Muscle of leg (tissue), 11 donors: ENCODE results near the gene MCAM. TPM values are rescaled to one million over a fixed set of nuclear protein-coding genes. Genes with fewer than 3 reads are reported as not detected.

Source experiments
- DNase-seq: peaks from one replicate; pipeline ENCODE4 v3.0.0; 2013
- H3K27ac ChIP-seq: one replicate; pipeline ENCODE4 v1.5.1; 2013; ENCODE audit warnings: mild to moderate bottlenecking, low read length, control low read depth
- H3K27me3 ChIP-seq: one replicate; pipeline ENCODE4 v1.6.1; 2013; ENCODE audit warnings: low read length; ENCODE audit not compliant: control insufficient read depth, insufficient read depth
- H3K36me3 ChIP-seq: one replicate; pipeline ENCODE4 v1.6.1; 2013; ENCODE audit warnings: low read length; ENCODE audit not compliant: control insufficient read depth, insufficient read depth
- H3K4me1 ChIP-seq: one replicate; pipeline ENCODE4 v1.6.1; 2013; ENCODE audit warnings: low read length; ENCODE audit not compliant: control insufficient read depth, insufficient read depth
- H3K4me3 ChIP-seq: one replicate; pipeline ENCODE4 v1.5.1; 2013; ENCODE audit warnings: low read length, control low read depth
- H3K9me3 ChIP-seq: replicated peaks from 2 replicates; pipeline ENCODE4 v1.6.1; 2013; ENCODE audit warnings: low read depth, low read length; ENCODE audit not compliant: control insufficient read depth
- WGBS: methylation state at CpG from one replicate; pipeline ENCODE4 v1.1.5; 2013; ENCODE audit warnings: missing lambda C conversion rate; ENCODE audit not compliant: insufficient coverage; 5-methylcytosine and 5-hydroxymethylcytosine counted together
- polyA plus RNA-seq, 8 donors: library from polyadenylated mRNA; unstranded; fragments of 120-200 nt; gene quantifications; one replicate each; pipeline versions ENCODE4 v1.2.1 to v1.2.3, GENCODE V29; 2013; ENCODE audit warnings: inconsistent platforms in 1 of 8, low replicate concordance in 1 of 8; ENCODE audit not compliant: insufficient read length in 8 of 8, insufficient read depth in 1 of 8
- total RNA-seq: library from RNA; stranded (reverse); fragments of 120-200 nt; gene quantifications from one replicate; pipeline ENCODE4 v1.2.4, GENCODE V29; 2013

The MCAM gene
- total and polyA plus RNA-seq, 9 donors = 146 to 231 (median 206) TPM

GRCh38 chr11:119361056-119361787, 44.3 kb upstream of the MCAM start:
- H3K36me3 ChIP-seq = peaks cover 29% of the 10 kb centered on the region
- peaks cover 62% of the 10 kb centered on the region for H3K4me1 ChIP-seq
- peak; percentile 83 for DNase-seq
- peaks cover 11% of the 10 kb centered on the region for H3K27me3 ChIP-seq
- peak overlapping the region; percentile 85 for H3K27ac ChIP-seq
- 16% methylated on average over 4 of the region's 8 CpGs for WGBS
- no peak overlapping the region for H3K4me3 ChIP-seq
- H3K9me3 ChIP-seq = no peaks in the 10 kb centered on the region

- Histone ChIP-seq H3K36me3 (peaks cover 36% of the 10 kb centered on the region), H3K4me3 (no peak overlapping the region), H3K9me3 (no peaks in the 10 kb centered on the region), H3K27me3 (peaks cover 4% of the 10 kb centered on the region), H3K27ac (peak overlapping the region; percentile 49), H3K4me1 (peaks cover 53% of the 10 kb centered on the region)
- DNase-seq = no peak
- 80% methylated on average over 7 of the region's 10 CpGs for WGBS
Measured at GRCh38 chr11:119359365-119360214, 42.7 kb upstream of the MCAM start.

GRCh38 chr11:119357074-119357473, 40.1 kb upstream of the MCAM start:
- no peaks in the 10 kb centered on the region for H3K27me3 ChIP-seq
- peak overlapping the region; percentile 60 for H3K4me3 ChIP-seq
- H3K4me1 ChIP-seq = peaks cover 42% of the 10 kb centered on the region
- WGBS = 70% methylated on average over 2 of the region's 13 CpGs
- no peak for DNase-seq
- peaks cover 36% of the 10 kb centered on the region for H3K36me3 ChIP-seq
- H3K9me3 ChIP-seq = no peaks in the 10 kb centered on the region
- H3K27ac ChIP-seq = no peak overlapping the region

GRCh38 chr11:119356349-119357031, 39.6 kb upstream of the MCAM start:
- no peaks in the 10 kb centered on the region for H3K27me3 ChIP-seq
- peak overlapping the region; percentile 60 for H3K4me3 ChIP-seq
- peaks cover 36% of the 10 kb centered on the region for H3K36me3 ChIP-seq
- peak overlapping the region; percentile 80 for H3K27ac ChIP-seq
- WGBS = 1% methylated on average over 41 of the region's 54 CpGs
- H3K9me3 ChIP-seq = no peaks in the 10 kb centered on the region
- DNase-seq = peak; percentile 91
- H3K4me1 ChIP-seq = peaks cover 36% of the 10 kb centered on the region

GRCh38 chr11:119355091-119355843, 38.3 kb upstream of the MCAM start:
- 82% methylated on average over 7 of the region's 9 CpGs for WGBS
- Histone ChIP-seq H3K9me3 (no peaks in the 10 kb centered on the region), H3K27me3 (no peaks in the 10 kb centered on the region), H3K27ac (no peak overlapping the region), H3K4me3 (no peak overlapping the region), H3K4me1 (peaks cover 29% of the 10 kb centered on the region), H3K36me3 (peaks cover 36% of the 10 kb centered on the region)
- DNase-seq = no peak

GRCh38 chr11:119352857-119353260, 35.9 kb upstream of the MCAM start:
- Histone ChIP-seq H3K4me3 (no peak overlapping the region), H3K36me3 (peaks cover 16% of the 10 kb centered on the region), H3K4me1 (peaks cover 26% of the 10 kb centered on the region), H3K9me3 (no peaks in the 10 kb centered on the region), H3K27me3 (no peaks in the 10 kb centered on the region), H3K27ac (no peak overlapping the region)
- WGBS = 42% methylated on average over 3 of the region's 4 CpGs
- DNase-seq = peak; percentile 82

GRCh38 chr11:119351232-119351631, 34.3 kb upstream of the MCAM start:
- no peak for DNase-seq
- Histone ChIP-seq H3K36me3 (peaks cover 7% of the 10 kb centered on the region), H3K27me3 (no peaks in the 10 kb centered on the region), H3K4me3 (no peak overlapping the region), H3K9me3 (no peaks in the 10 kb centered on the region), H3K27ac (no peak overlapping the region), H3K4me1 (peaks cover 23% of the 10 kb centered on the region)
- no CpG with 5 or more reads among the region's 2 CpGs for WGBS

GRCh38 chr11:119350302-119350701, 33.4 kb upstream of the MCAM start:
- no peaks in the 10 kb centered on the region for H3K27me3 ChIP-seq
- peaks cover 20% of the 10 kb centered on the region for H3K4me1 ChIP-seq
- DNase-seq = no peak
- 100% methylated on average over 2 of the region's 6 CpGs for WGBS
- no peaks in the 10 kb centered on the region for H3K9me3 ChIP-seq
- no peak overlapping the region for H3K4me3 ChIP-seq
- no peak overlapping the region for H3K27ac ChIP-seq
- peaks cover 4% of the 10 kb centered on the region for H3K36me3 ChIP-seq

- WGBS = 23% methylated on average over 10 of the region's 16 CpGs
- H3K4me3 ChIP-seq = no peak overlapping the region
- no peaks in the 10 kb centered on the region for H3K36me3 ChIP-seq
- H3K4me1 ChIP-seq = peaks cover 18% of the 10 kb centered on the region
- H3K27ac ChIP-seq = peak overlapping the region; percentile 35
- DNase-seq = peak; percentile 81
- no peaks in the 10 kb centered on the region for H3K9me3 ChIP-seq
- no peaks in the 10 kb centered on the region for H3K27me3 ChIP-seq
Measured at GRCh38 chr11:119347940-119348605, 31.1 kb upstream of the MCAM start.
